Natural killer cell (primary cell): Measurements from ENCODE around the gene KRTAP10-1. TPM values are rescaled to one million over a fixed set of nuclear protein-coding genes. Genes with fewer than 3 reads are reported as not detected.
"Not testable (repeated sequence)": the region's sequence is repeated elsewhere in the genome, so short reads cannot be mapped to it uniquely, and the experiment has no call there.

Source experiments
- ATAC-seq, 3 donors: fragments of 150-1000 bp in 2 of 3; fragments of 200-7000 bp in 1 of 3; cut with Tn5 transposase; 1 replicate in 1 of 3; 2 replicates in 2 of 3; pipeline ENCODE4 v1.10.0; 2021; ENCODE audit warnings: mild to moderate bottlenecking in 2 of 3, moderate library complexity in 2 of 3
- DNase-seq, 2 donors: peaks; one replicate each; pipeline versions ENCODE4 v3.0.0 to v3.0.0-alpha.2; 2013 to 2021; ENCODE audit warnings: mixed read lengths in 1 of 2
- H3K27ac ChIP-seq: one replicate; pipeline ENCODE4 v1.5.1; 2013; ENCODE audit warnings: mild to moderate bottlenecking, low read length
- H3K27me3 ChIP-seq: one replicate; pipeline ENCODE4 v1.6.1; 2013; ENCODE audit warnings: low read length; ENCODE audit not compliant: control insufficient read depth, insufficient read depth
- H3K36me3 ChIP-seq: one replicate; pipeline ENCODE4 v1.6.1; 2013; ENCODE audit warnings: low read length; ENCODE audit not compliant: control insufficient read depth, insufficient read depth
- H3K4me1 ChIP-seq: one replicate; pipeline ENCODE4 v1.6.1; 2013; ENCODE audit warnings: low read length; ENCODE audit not compliant: control insufficient read depth, insufficient read depth
- H3K4me3 ChIP-seq: one replicate; pipeline ENCODE4 v1.5.1; 2013; ENCODE audit warnings: low read length
- H3K9me3 ChIP-seq: one replicate; pipeline ENCODE4 v1.6.1; 2013; ENCODE audit warnings: low read length; ENCODE audit not compliant: control insufficient read depth, insufficient read depth
- H3K27ac Mint-ChIP-seq, 2 donors: one replicate each; pipeline ENCODE4 v1.8.0; 2022; ENCODE audit warnings: mild to moderate bottlenecking in 2 of 2, mixed read lengths in 2 of 2, moderate library complexity in 1 of 2
- H3K27me3 Mint-ChIP-seq, 2 donors: one replicate each; pipeline ENCODE4 v1.8.0; 2022; ENCODE audit warnings: low read depth in 2 of 2, mixed read lengths in 2 of 2
- H3K36me3 Mint-ChIP-seq: one replicate; pipeline ENCODE4 v1.8.0; 2022; ENCODE audit warnings: mixed read lengths
- H3K4me1 Mint-ChIP-seq, 2 donors: one replicate each; pipeline ENCODE4 v1.8.0; 2022; ENCODE audit warnings: mixed read lengths in 2 of 2
- H3K4me3 Mint-ChIP-seq: one replicate; pipeline ENCODE4 v1.8.0; 2022; ENCODE audit warnings: mild to moderate bottlenecking, moderate library complexity, mixed read lengths
- H3K9me3 Mint-ChIP-seq, 2 donors: one replicate each; pipeline ENCODE4 v1.8.0; 2022; ENCODE audit warnings: mixed read lengths in 2 of 2
- CTCF ChIP-seq: fragments of 200-600 bp; IDR thresholded peaks from one replicate; pipeline ENCODE4 v1.8.0; 2022; ENCODE audit warnings: antibody characterized with exemption
- WGBS: methylation state at CpG from one replicate; pipeline ENCODE4 v1.1.7; 2013; ENCODE audit warnings: missing lambda C conversion rate; ENCODE audit not compliant: insufficient coverage; 5-methylcytosine and 5-hydroxymethylcytosine counted together
- intact Hi-C: fragments of 100-400 bp; cut with micrococcal nuclease; formaldehyde crosslinking; loops from one replicate; pipeline ENCODE4 v1.14.2; 2022
- total RNA-seq, 4 donors: library from RNA; stranded (reverse); fragments of 120-200 nt in 1 of 4; gene quantifications; one replicate each; pipeline versions ENCODE4 v1.2.3 to v1.2.4, GENCODE V29; 2013 to 2022

Gene KRTAP10-1
- total RNA-seq, 3 donors from 2014 or later (not counting 1 experiment from before 2014, with no cell fraction given), result not detected

GRCh38 chr21:44503901-44504399 is 36.0 kb downstream of the KRTAP10-1 start:
- no peak overlapping the region for H3K4me3 ChIP-seq
- no peaks in the 10 kb centered on the region for H3K27me3 Mint-ChIP-seq
- no peak for TF ChIP-seq CTCF
- peaks cover 0 to 6% of the 10 kb centered on the region in 2 donors for H3K4me1 Mint-ChIP-seq
- no peaks in the 10 kb centered on the region for H3K36me3 ChIP-seq
- intact Hi-C loops, result no loop called here
- H3K9me3 ChIP-seq, result no peaks in the 10 kb centered on the region
- H3K27ac ChIP-seq, result no peak overlapping the region
- ATAC-seq, result no peak
- H3K27me3 ChIP-seq, result no peaks in the 10 kb centered on the region
- WGBS, result 19% methylated on average over 20 of the region's 20 CpGs
- H3K9me3 Mint-ChIP-seq, result no peaks in the 10 kb centered on the region
- H3K4me3 Mint-ChIP-seq, result no peak overlapping the region
- H3K36me3 Mint-ChIP-seq, result no peaks in the 10 kb centered on the region
- no peak overlapping the region for H3K27ac Mint-ChIP-seq
- peaks cover 6% of the 10 kb centered on the region for H3K4me1 ChIP-seq
- DNase-seq, result peak in 1 of 2 donors; percentile 18

GRCh38 chr21:44503006-44503889 is 36.7 kb downstream of the KRTAP10-1 start:
- H3K4me1 ChIP-seq, ATAC-seq, H3K27ac ChIP-seq, H3K4me3 Mint-ChIP-seq, H3K9me3 Mint-ChIP-seq, H3K36me3 ChIP-seq, H3K4me1 Mint-ChIP-seq, H3K27me3 ChIP-seq, H3K4me3 ChIP-seq, H3K27ac Mint-ChIP-seq, H3K36me3 Mint-ChIP-seq, H3K9me3 ChIP-seq, H3K27me3 Mint-ChIP-seq, intact Hi-C loops, DNase-seq: not testable (repeated sequence)
- WGBS, result 71% methylated on average over 44 of the region's 44 CpGs

- TF ChIP-seq CTCF, result no peak
- WGBS, result 89% methylated on average over 27 of the region's 27 CpGs
- Histone ChIP-seq H3K27me3 (no peaks in the 10 kb centered on the region), H3K36me3 (no peaks in the 10 kb centered on the region), H3K4me1 (peaks cover 6% of the 10 kb centered on the region), H3K4me3 (no peak overlapping the region), H3K27ac (no peak overlapping the region), H3K9me3 (no peaks in the 10 kb centered on the region)
- Mint-ChIP-seq H3K9me3 (no peaks in the 10 kb centered on the region), H3K36me3 (no peaks in the 10 kb centered on the region), H3K4me1 (peaks cover 0 to 6% of the 10 kb centered on the region in 2 donors), H3K27me3 (peaks cover 0 to 5% of the 10 kb centered on the region in 2 donors), H3K27ac (no peak overlapping the region), H3K4me3 (no peak overlapping the region)
- ATAC-seq, result no peak
- no peak for DNase-seq
- intact Hi-C loops, result no loop called here
Measured at GRCh38 chr21:44502171-44502958, 37.6 kb downstream of the KRTAP10-1 start.

GRCh38 chr21:44500111-44500510 is 39.9 kb downstream of the KRTAP10-1 start:
- Mint-ChIP-seq H3K4me1 (peaks cover 0 to 11% of the 10 kb centered on the region in 2 donors), H3K4me3 (no peak overlapping the region), H3K27me3 (peaks cover 3 to 14% of the 10 kb centered on the region in 2 donors), H3K27ac (no peak overlapping the region), H3K36me3 (no peaks in the 10 kb centered on the region), H3K9me3 (no peaks in the 10 kb centered on the region)
- TF ChIP-seq CTCF, result no peak
- 88% methylated on average over 17 of the region's 19 CpGs for WGBS
- intact Hi-C loops, result no loop called here
- DNase-seq, result no peak
- Histone ChIP-seq H3K36me3 (no peaks in the 10 kb centered on the region), H3K4me3 (no peak overlapping the region), H3K27ac (no peak overlapping the region), H3K9me3 (no peaks in the 10 kb centered on the region), H3K27me3 (no peaks in the 10 kb centered on the region), H3K4me1 (peaks cover 6% of the 10 kb centered on the region)
- ATAC-seq, result no peak
